Cardiac muscle cell (in vitro differentiated cells and primary cell): Measurements from ENCODE around the gene KRTAP12-4. TPM values are rescaled to one million over a fixed set of nuclear protein-coding genes. Genes with fewer than 3 reads are reported as not detected.

Source experiments
- DNase-seq, 2 donors: peaks; one replicate each; pipeline versions ENCODE4 v3.0.0 to v3.0.0-alpha.2; 2010 to 2017; ENCODE audit warnings: low read depth in 1 of 2, low spot score in 1 of 2
- H3K27ac ChIP-seq: fragments of 200-600 bp; sonication (generic); 2 replicates; pipeline ENCODE4 v1.5.1; 2016
- H3K27me3 ChIP-seq: fragments of 200-600 bp; sonication (generic); 2 replicates; pipeline ENCODE4 v1.6.0; 2016; ENCODE audit warnings: control low read depth
- H3K36me3 ChIP-seq: fragments of 200-600 bp; sonication (generic); 2 replicates; pipeline ENCODE4 v1.5.1; 2016; ENCODE audit warnings: control low read depth
- H3K4me1 ChIP-seq: fragments of 200-600 bp; sonication (generic); 2 replicates; pipeline ENCODE4 v1.8.1; 2017; ENCODE audit warnings: low read depth, mild to moderate bottlenecking, mixed run types
- H3K4me3 ChIP-seq: fragments of 200-600 bp; sonication (generic); 2 replicates; pipeline ENCODE4 v1.5.1; 2016; ENCODE audit warnings: mild to moderate bottlenecking
- H3K9me3 ChIP-seq: fragments of 200-600 bp; sonication (generic); 2 replicates; pipeline ENCODE4 v1.5.1; 2017; ENCODE audit warnings: low read depth, mild to moderate bottlenecking, control low read depth
- polyA plus RNA-seq: library from polyadenylated mRNA; unstranded; fragments of >200 nt; fragmentation: Nextera tagmentation; extraction: Ambion mirVana; gene quantifications from 2 replicates; pipeline ENCODE4 v1.2.1, GENCODE V29; 2016
- total RNA-seq: library from RNA; depleted of rRNA; stranded (reverse); fragments of >200 nt; gene quantifications from 2 replicates; pipeline ENCODE4 v1.2.3, GENCODE V29; 2016
- TF ChIP-seq, protein P1 (sequence below): IDR thresholded peaks from 2 replicates; pipeline ENCODE4 v1.5.1; 2012; ENCODE audit warnings: low read depth, mild to moderate bottlenecking, low read length

Gene KRTAP12-4
- total and polyA plus RNA-seq, 2 experiments from 2014 or later, result not detected

GRCh38 chr21:44696572-44696971 lies 42.1 kb upstream of the KRTAP12-4 start:
- H3K4me3 ChIP-seq, result no peak overlapping the region
- no peaks in the 10 kb centered on the region for H3K9me3 ChIP-seq
- H3K27ac ChIP-seq, result no peak overlapping the region
- TF ChIP-seq, protein P1, sequence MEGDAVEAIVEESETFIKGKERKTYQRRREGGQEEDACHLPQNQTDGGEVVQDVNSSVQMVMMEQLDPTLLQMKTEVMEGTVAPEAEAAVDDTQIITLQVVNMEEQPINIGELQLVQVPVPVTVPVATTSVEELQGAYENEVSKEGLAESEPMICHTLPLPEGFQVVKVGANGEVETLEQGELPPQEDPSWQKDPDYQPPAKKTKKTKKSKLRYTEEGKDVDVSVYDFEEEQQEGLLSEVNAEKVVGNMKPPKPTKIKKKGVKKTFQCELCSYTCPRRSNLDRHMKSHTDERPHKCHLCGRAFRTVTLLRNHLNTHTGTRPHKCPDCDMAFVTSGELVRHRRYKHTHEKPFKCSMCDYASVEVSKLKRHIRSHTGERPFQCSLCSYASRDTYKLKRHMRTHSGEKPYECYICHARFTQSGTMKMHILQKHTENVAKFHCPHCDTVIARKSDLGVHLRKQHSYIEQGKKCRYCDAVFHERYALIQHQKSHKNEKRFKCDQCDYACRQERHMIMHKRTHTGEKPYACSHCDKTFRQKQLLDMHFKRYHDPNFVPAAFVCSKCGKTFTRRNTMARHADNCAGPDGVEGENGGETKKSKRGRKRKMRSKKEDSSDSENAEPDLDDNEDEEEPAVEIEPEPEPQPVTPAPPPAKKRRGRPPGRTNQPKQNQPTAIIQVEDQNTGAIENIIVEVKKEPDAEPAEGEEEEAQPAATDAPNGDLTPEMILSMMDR, result no peak
- no peaks in the 10 kb centered on the region for H3K4me1 ChIP-seq
- H3K27me3 ChIP-seq, result peaks cover 3% of the 10 kb centered on the region
- H3K36me3 ChIP-seq, result no peaks in the 10 kb centered on the region
- DNase-seq, result no peak

DNA sequence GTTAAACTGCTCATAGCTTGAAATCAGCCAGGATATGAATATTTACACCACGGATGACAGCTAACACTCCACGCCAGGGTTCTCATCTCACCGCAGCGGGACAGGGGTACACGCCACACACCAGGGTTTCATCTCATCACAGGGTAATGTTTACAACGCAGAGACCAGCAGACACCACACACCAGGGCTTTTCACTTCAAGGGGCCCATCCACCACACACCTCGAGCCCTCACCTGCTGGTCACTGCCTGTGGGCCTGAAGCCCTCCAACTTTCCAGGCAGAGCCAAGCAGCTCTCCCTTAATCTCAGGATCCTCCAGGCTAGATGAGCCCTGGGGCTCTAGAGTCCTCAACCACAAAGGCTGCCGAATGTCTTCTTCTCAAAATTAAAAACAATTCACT lies 41.2 kb upstream of the KRTAP12-4 start:
- DNase-seq, result no peak
- Histone ChIP-seq H3K27ac (no peak overlapping the region), H3K9me3 (no peaks in the 10 kb centered on the region), H3K27me3 (no peaks in the 10 kb centered on the region), H3K36me3 (no peaks in the 10 kb centered on the region), H3K4me1 (no peaks in the 10 kb centered on the region), H3K4me3 (no peak overlapping the region)
- TF ChIP-seq, protein P1, result no peak

DNA sequence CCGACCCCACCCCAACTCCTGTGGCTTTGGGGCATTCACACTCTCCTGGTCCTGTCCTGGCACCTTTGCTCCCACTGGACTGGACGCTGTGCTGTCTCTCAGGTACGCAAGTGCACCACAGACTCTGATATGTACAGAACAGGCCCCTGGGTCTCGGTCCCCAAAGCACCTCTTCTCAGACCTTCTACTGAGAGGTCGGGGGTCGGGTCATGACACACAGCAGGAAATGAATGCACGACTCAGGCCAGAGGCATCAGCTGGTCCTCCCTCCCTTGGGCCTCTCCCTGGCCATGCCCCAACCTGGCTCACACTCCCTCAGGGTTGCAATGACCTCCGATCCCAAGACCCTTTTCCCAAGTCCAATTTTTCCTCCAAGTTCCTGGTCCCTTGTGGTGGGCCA lies 40.7 kb upstream of the KRTAP12-4 start:
- H3K27ac ChIP-seq, result no peak overlapping the region
- DNase-seq, result no peak
- no peaks in the 10 kb centered on the region for H3K27me3 ChIP-seq
- TF ChIP-seq, protein P1, result no peak
- no peaks in the 10 kb centered on the region for H3K4me1 ChIP-seq
- H3K4me3 ChIP-seq, result no peak overlapping the region
- H3K9me3 ChIP-seq, result no peaks in the 10 kb centered on the region
- H3K36me3 ChIP-seq, result no peaks in the 10 kb centered on the region

- TF ChIP-seq, protein P1, result no peak
- H3K36me3 ChIP-seq, result no peaks in the 10 kb centered on the region
- DNase-seq, result no peak
These were observed 40.3 kb upstream of the KRTAP12-4 start for GRCh38 chr21:44694776-44695175.

GRCh38 chr21:44692798-44693512 lies 38.5 kb upstream of the KRTAP12-4 start:
- H3K27ac ChIP-seq, result no peak overlapping the region
- no peak overlapping the region for H3K4me3 ChIP-seq
- H3K36me3 ChIP-seq, result no peaks in the 10 kb centered on the region
- H3K4me1 ChIP-seq, result no peaks in the 10 kb centered on the region
- DNase-seq, result no peak
- H3K9me3 ChIP-seq, result no peaks in the 10 kb centered on the region
- TF ChIP-seq, protein P1, result no peak
- H3K27me3 ChIP-seq, result no peaks in the 10 kb centered on the region

More at GRCh38 chr21:44694776-44695175, 40.3 kb upstream of the KRTAP12-4 start:
- H3K4me1 ChIP-seq, result no peaks in the 10 kb centered on the region
- H3K27me3 ChIP-seq, result no peaks in the 10 kb centered on the region
- H3K9me3 ChIP-seq, result no peaks in the 10 kb centered on the region
- H3K27ac ChIP-seq, result no peak overlapping the region
- H3K4me3 ChIP-seq, result no peak overlapping the region
